B cell (primary cell): Measurements from ENCODE around the gene COL4A6. TPM values are rescaled to one million over a fixed set of nuclear protein-coding genes. Genes with fewer than 3 reads are reported as not detected.

Source experiments
- ATAC-seq: fragments of 200-7000 bp; cut with Tn5 transposase; one replicate; pipeline ENCODE4 v1.10.0; 2021; ENCODE audit warnings: low read depth, mild to moderate bottlenecking, moderate number of reproducible peaks, moderate library complexity
- CTCF ChIA-PET: fragments of 350-600 bp; sonication (Branson Sonifier 250); formaldehyde crosslinking; loops from one replicate; lab custom pipeline; 2021; ENCODE audit warnings: antibody characterized with exemption, inconsistent platforms; lab: Charles Lee
- POLR2A ChIA-PET: fragments of 350-600 bp; sonication (Branson Sonifier 250); formaldehyde crosslinking; loops from one replicate; lab custom pipeline; 2021; ENCODE audit warnings: antibody characterized with exemption; lab: Charles Lee
- DNase-seq: peaks from one replicate; pipeline ENCODE4 v3.0.0; 2013
- H2AFZ ChIP-seq: 2 replicates; pipeline ENCODE4 v1.6.1; 2012; ENCODE audit warnings: mild to moderate bottlenecking, low read depth, low read length; ENCODE audit not compliant: insufficient read depth, poor library complexity, severe bottlenecking
- H3K27ac ChIP-seq, 2 donors: 1 replicate in 1 of 2; 2 replicates in 1 of 2; pipeline ENCODE4 v1.5.1; 2012 to 2013; ENCODE audit warnings: low read length in 2 of 2, mild to moderate bottlenecking in 2 of 2, moderate library complexity in 1 of 2
- H3K27me3 ChIP-seq, 4 experiments: fragments of 200-600 bp in 1 of 4; sonication (generic) in 1 of 4; replicated peaks in 1 of 4; 1 replicate in 2 of 4; 2 replicates in 2 of 4; pipeline versions ENCODE4 v1.6.1 to v1.7.0; 2013 to 2016; ENCODE audit warnings: low read length in 3 of 4, mild to moderate bottlenecking in 2 of 4, mixed read lengths in 1 of 4, moderate library complexity in 1 of 4; ENCODE audit not compliant: insufficient read depth in 4 of 4, control insufficient read depth in 3 of 4; ENCODE audit errors: control extremely low read depth in 1 of 4
- H3K36me3 ChIP-seq, 2 experiments: replicated peaks in 1 of 2; 1 replicate in 1 of 2; 2 replicates in 1 of 2; pipeline versions ENCODE4 v1.6.1 to v1.7.1; 2013; ENCODE audit warnings: low read length in 1 of 2; ENCODE audit not compliant: insufficient read depth in 2 of 2, control insufficient read depth in 1 of 2; ENCODE audit errors: control extremely low read depth in 1 of 2, extremely low read depth in 1 of 2
- H3K4me1 ChIP-seq, 2 donors: fragments of 200-600 bp in 1 of 2; sonication (generic) in 1 of 2; 1 replicate in 1 of 2; 2 replicates in 1 of 2; pipeline versions ENCODE4 v1.5.1 to v1.6.1; 2013 to 2017; ENCODE audit warnings: low read length in 2 of 2; ENCODE audit not compliant: control insufficient read depth in 2 of 2, insufficient read depth in 2 of 2
- H3K4me2 ChIP-seq: replicated peaks from 2 replicates; pipeline ENCODE3; 2012; ENCODE audit warnings: mild to moderate bottlenecking, low read depth, low read length; ENCODE audit not compliant: poor library complexity, severe bottlenecking
- H3K4me3 ChIP-seq, 5 experiments: fragments of 200-600 bp in 1 of 5; sonication (generic) in 1 of 5; 1 replicate in 3 of 5; 2 replicates in 2 of 5; pipeline versions ENCODE4 v1.5.1 to v1.7.0; 2011 to 2016; ENCODE audit warnings: low read length in 4 of 5, mild to moderate bottlenecking in 4 of 5, low read depth in 2 of 5, control low read depth in 1 of 5, moderate library complexity in 1 of 5; ENCODE audit not compliant: insufficient read depth in 1 of 5; ENCODE audit errors: control extremely low read depth in 1 of 5, extremely low read depth in 1 of 5
- H3K79me2 ChIP-seq: fragments of 200-600 bp; sonication (generic); one replicate; pipeline ENCODE4 v1.6.0; 2016; ENCODE audit warnings: low read length; ENCODE audit not compliant: control insufficient read depth, insufficient read depth
- H3K9ac ChIP-seq: fragments of 200-600 bp; sonication (generic); 2 replicates; pipeline ENCODE4 v1.6.1; 2017; ENCODE audit warnings: mild to moderate bottlenecking, low read length, moderate library complexity
- H3K9me3 ChIP-seq, 3 donors: one replicate each; pipeline versions ENCODE4 v1.6.1 to v1.7.1; 2013; ENCODE audit warnings: low read length in 2 of 3; ENCODE audit not compliant: control insufficient read depth in 2 of 3, insufficient read depth in 1 of 3; ENCODE audit errors: control extremely low read depth in 1 of 3
- H4K20me1 ChIP-seq: 2 replicates; pipeline ENCODE4 v1.6.0; 2012; ENCODE audit warnings: mild to moderate bottlenecking, low read length; ENCODE audit not compliant: insufficient read depth, control insufficient read depth, poor library complexity, severe bottlenecking
- H3K27ac Mint-ChIP-seq: one replicate; pipeline ENCODE4 v1.8.0; 2021; ENCODE audit warnings: mixed read lengths
- H3K27me3 Mint-ChIP-seq: one replicate; pipeline ENCODE4 v1.8.0; 2021; ENCODE audit warnings: mixed read lengths
- H3K4me1 Mint-ChIP-seq: one replicate; pipeline ENCODE4 v1.8.0; 2021; ENCODE audit warnings: mixed read lengths
- H3K4me3 Mint-ChIP-seq: one replicate; pipeline ENCODE4 v1.8.0; 2021; ENCODE audit warnings: mixed read lengths
- H3K9me3 Mint-ChIP-seq: one replicate; pipeline ENCODE4 v1.8.0; 2022; ENCODE audit warnings: mixed read lengths; ENCODE audit not compliant: insufficient read depth
- CTCF ChIP-seq: fragments of 200-600 bp; IDR thresholded peaks from one replicate; pipeline ENCODE4 v1.8.0; 2022; ENCODE audit warnings: antibody characterized with exemption, mild to moderate bottlenecking
- EZH2 ChIP-seq: IDR thresholded peaks from 2 replicates; pipeline ENCODE4 v1.6.1; 2012; ENCODE audit warnings: borderline replicate concordance, low read depth, mild to moderate bottlenecking, moderate library complexity, low read length; ENCODE audit not compliant: insufficient read depth, poor library complexity, severe bottlenecking
- WGBS: methylation state at CpG from one replicate; pipeline ENCODE4 v1.1.5; 2013; ENCODE audit warnings: missing lambda C conversion rate; ENCODE audit not compliant: insufficient coverage; 5-methylcytosine and 5-hydroxymethylcytosine counted together
- intact Hi-C: fragments of 100-400 bp; cut with micrococcal nuclease; formaldehyde crosslinking; loops from one replicate; pipeline ENCODE4 v1.10.0; 2022
- polyA plus RNA-seq: library from polyadenylated mRNA; depleted of rRNA; stranded (reverse); fragments of >200 nt; gene quantifications from 2 replicates; pipeline ENCODE4 v1.2.3, GENCODE V29; 2012
- total RNA-seq, 2 donors: library from RNA; stranded (reverse); fragments of 120-200 nt in 1 of 2; gene quantifications; 1 replicate in 1 of 2; 2 replicates in 1 of 2; pipeline versions ENCODE4 v1.2.3 to v1.2.4, GENCODE V29; 2013 to 2022

Gene COL4A6
- total and polyA plus RNA-seq, 2 donors (not counting 1 experiment from before 2014, with no cell fraction given): not detected

GRCh38 chrX:108299704-108300103 lies 138.5 kb downstream of the COL4A6 start:
- ChIA-PET POLR2A (no interaction called here), CTCF (no interaction called here)
- Histone ChIP-seq H2AFZ (no peak overlapping the region), H3K4me2 (no peak overlapping the region), H3K9ac (no peak overlapping the region), H3K27me3 (no peaks in the 10 kb centered on the region), H4K20me1 (no peaks in the 10 kb centered on the region), H3K4me1 (no peaks in the 10 kb centered on the region), H3K9me3 (no peaks in the 10 kb centered on the region), H3K4me3 (no peak overlapping the region), H3K36me3 (no peaks in the 10 kb centered on the region), H3K79me2 (no peaks in the 10 kb centered on the region), H3K27ac (no peak overlapping the region)
- TF ChIP-seq CTCF: no peak
- TF ChIP-seq EZH2: no peak
- H3K4me3 Mint-ChIP-seq: no peak overlapping the region
- H3K9me3 Mint-ChIP-seq: no peaks in the 10 kb centered on the region
- no CpG with 5 or more reads among the region's 1 CpG for WGBS
- H3K27ac Mint-ChIP-seq: no peak overlapping the region
- ATAC-seq: no peak
- no peak for DNase-seq
- no peaks in the 10 kb centered on the region for H3K27me3 Mint-ChIP-seq
- intact Hi-C loops: no loop called here
- H3K4me1 Mint-ChIP-seq: no peaks in the 10 kb centered on the region

DNA sequence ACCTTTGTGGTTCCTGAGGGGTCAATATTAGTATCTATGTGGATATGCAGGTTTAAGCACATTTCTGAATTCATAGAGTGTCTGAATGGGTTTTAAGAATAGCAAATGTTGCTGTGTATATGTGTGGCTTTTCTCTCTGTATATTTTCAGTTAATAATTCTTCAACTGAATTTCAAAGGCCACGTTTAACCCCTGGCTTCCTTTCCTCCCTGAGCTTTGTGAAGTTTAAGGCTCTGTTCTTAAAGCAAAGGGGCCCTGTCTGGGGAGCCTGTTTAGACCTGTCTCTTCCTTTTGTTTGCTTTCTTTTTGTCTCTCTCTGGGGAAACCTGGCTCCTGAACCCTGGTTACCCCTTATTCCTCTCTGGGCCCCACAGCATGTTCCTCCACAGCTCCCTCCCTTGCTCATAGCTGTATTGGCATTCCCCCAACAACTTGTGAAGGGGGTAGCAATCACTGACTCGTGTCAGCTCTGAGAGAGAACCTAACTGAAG lies 139.1 kb downstream of the COL4A6 start:
- Histone ChIP-seq H3K27me3 (no peaks in the 10 kb centered on the region), H3K4me2 (no peak overlapping the region), H3K9ac (no peak overlapping the region), H3K4me3 (no peak overlapping the region), H3K27ac (no peak overlapping the region), H3K36me3 (no peaks in the 10 kb centered on the region), H2AFZ (no peak overlapping the region), H4K20me1 (no peaks in the 10 kb centered on the region), H3K4me1 (no peaks in the 10 kb centered on the region), H3K9me3 (no peaks in the 10 kb centered on the region), H3K79me2 (no peaks in the 10 kb centered on the region)
- no peak for DNase-seq
- no peak overlapping the region for H3K4me3 Mint-ChIP-seq
- H3K27me3 Mint-ChIP-seq: no peaks in the 10 kb centered on the region
- ChIA-PET POLR2A (no interaction called here), CTCF (no interaction called here)
- TF ChIP-seq EZH2 (no peak), CTCF (no peak)
- ATAC-seq: no peak
- H3K9me3 Mint-ChIP-seq: no peaks in the 10 kb centered on the region
- WGBS: no CpG with 5 or more reads among the region's 2 CpGs
- intact Hi-C loops: no loop called here
- H3K4me1 Mint-ChIP-seq: no peaks in the 10 kb centered on the region
- H3K27ac Mint-ChIP-seq: no peak overlapping the region
